Gastroesophageal sphincter (tissue), 3 donors: ENCODE results near the gene ADIPOR2.
"Not testable (repeated sequence)": the region's sequence is repeated elsewhere in the genome, so short reads cannot be mapped to it uniquely, and the experiment has no call there.

ENCODE experiments used
- EP300 ChIP-seq: sonication (generic); formaldehyde crosslinking; IDR thresholded peaks from one replicate; pipeline ENCODE4 v1.6.1; 2017; ENCODE audit warnings: antibody characterized with exemption, mild to moderate bottlenecking
- POLR2AphosphoS5 ChIP-seq: sonication (generic); formaldehyde crosslinking; IDR thresholded peaks from one replicate; pipeline ENCODE4 v1.6.1; 2017; ENCODE audit warnings: antibody characterized with exemption
- TF ChIP-seq, protein P1 (sequence below), 4 experiments: fragments of 200-600 bp in 2 of 4; fragments of 450-650 bp in 2 of 4; sonication (generic) in 1 of 4; IDR thresholded peaks; one replicate each; pipeline ENCODE4 v1.5.1; 2017 to 2019; ENCODE audit warnings: antibody characterized with exemption in 4 of 4, mild to moderate bottlenecking in 2 of 4, moderate library complexity in 2 of 4

DNA sequence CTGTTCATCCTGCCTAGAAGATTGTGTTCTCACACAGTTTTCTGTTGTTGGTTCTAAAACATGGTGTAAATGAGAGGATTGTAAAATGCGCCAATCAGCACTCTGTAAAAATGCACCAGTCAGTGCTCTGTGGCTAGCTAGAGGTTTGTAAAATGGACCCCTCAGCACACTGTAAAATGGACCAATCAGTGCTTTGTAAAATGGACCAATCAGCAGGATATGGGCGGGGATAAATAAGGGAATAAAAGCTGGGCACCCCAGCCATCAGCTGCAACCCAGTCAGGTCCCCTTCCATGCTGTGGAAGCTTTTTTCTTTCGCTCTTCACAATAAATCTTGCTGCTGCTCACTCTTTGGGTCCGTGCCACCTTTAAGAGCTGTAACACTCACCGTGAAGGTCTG lies 19.1 kb downstream of the ADIPOR2 start:
- TF ChIP-seq POLR2AphosphoS5, EP300: not testable (repeated sequence)
- TF ChIP-seq, protein P1, sequence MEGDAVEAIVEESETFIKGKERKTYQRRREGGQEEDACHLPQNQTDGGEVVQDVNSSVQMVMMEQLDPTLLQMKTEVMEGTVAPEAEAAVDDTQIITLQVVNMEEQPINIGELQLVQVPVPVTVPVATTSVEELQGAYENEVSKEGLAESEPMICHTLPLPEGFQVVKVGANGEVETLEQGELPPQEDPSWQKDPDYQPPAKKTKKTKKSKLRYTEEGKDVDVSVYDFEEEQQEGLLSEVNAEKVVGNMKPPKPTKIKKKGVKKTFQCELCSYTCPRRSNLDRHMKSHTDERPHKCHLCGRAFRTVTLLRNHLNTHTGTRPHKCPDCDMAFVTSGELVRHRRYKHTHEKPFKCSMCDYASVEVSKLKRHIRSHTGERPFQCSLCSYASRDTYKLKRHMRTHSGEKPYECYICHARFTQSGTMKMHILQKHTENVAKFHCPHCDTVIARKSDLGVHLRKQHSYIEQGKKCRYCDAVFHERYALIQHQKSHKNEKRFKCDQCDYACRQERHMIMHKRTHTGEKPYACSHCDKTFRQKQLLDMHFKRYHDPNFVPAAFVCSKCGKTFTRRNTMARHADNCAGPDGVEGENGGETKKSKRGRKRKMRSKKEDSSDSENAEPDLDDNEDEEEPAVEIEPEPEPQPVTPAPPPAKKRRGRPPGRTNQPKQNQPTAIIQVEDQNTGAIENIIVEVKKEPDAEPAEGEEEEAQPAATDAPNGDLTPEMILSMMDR (IDR thresholded peaks at IDR 0.05), result not testable (repeated sequence)
